HepG2 (cell line): ENCODE data around the gene ACOXL.

ENCODE experiments used
- CTCF ChIP-seq: sonication (generic); formaldehyde crosslinking; IDR thresholded peaks from 2 replicates; pipeline ENCODE4 v1.5.0; 2020; ENCODE audit warnings: mild to moderate bottlenecking, missing genetic modification reagents, moderate library complexity
- POLR2A ChIP-seq, 2 experiments: IDR thresholded peaks; 2 replicates each; pipeline ENCODE4 v1.6.1; 2011; ENCODE audit warnings: low read depth in 2 of 2, low read length in 2 of 2, mild to moderate bottlenecking in 1 of 2, moderate library complexity in 1 of 2; ENCODE audit not compliant: insufficient read depth in 1 of 2

- no peak for TF ChIP-seq CTCF (CRISPR knock-in tag)
- TF ChIP-seq POLR2A (IDR thresholded peaks at IDR 0.05; ENCODE audit: insufficient read depth in 1 of 2, low read depth in 2 of 2, low read length in 2 of 2): no peak
Measured at GRCh38 chr2:110816404-110817365, 84.3 kb downstream of the ACOXL start.
